Stimulated activated naive CD4-positive, alpha-beta T cell (primary cell): ENCODE data around the gene PDK4.

Experiments used
- DNase-seq, 6 experiments: peaks; one replicate each; lab custom pipeline; 2025; lab: John Stamatoyannopoulos, UW

The PDK4 gene

GRCh38 chr7:95596198-95597063, at the start of gene PDK4:
PDK4 (minus strand) TSS chr7:95596516; CDS start chr7:95596293, 223 bp downstream.
- DNase-seq = no peak

- DNase-seq = no peak
These were observed 45.9 kb upstream of the PDK4 start for GRCh38 chr7:95642173-95642572.

- DNase-seq = no peak
These were observed 40.0 kb upstream of the PDK4 start for GRCh38 chr7:95636140-95636940.

GRCh38 chr7:95632609-95633008, 36.3 kb upstream of the PDK4 start:
- no peak for DNase-seq

GRCh38 chr7:95631527-95631926, 35.2 kb upstream of the PDK4 start:
- no peak for DNase-seq

- DNase-seq = no peak
These were observed 34.6 kb upstream of the PDK4 start for GRCh38 chr7:95630702-95631458.

- DNase-seq = no peak
These were observed 32.6 kb upstream of the PDK4 start for GRCh38 chr7:95628831-95629439.

- no peak for DNase-seq
These were observed 27.5 kb upstream of the PDK4 start for GRCh38 chr7:95623788-95624187.

- no peak for DNase-seq
These were observed 26.5 kb upstream of the PDK4 start for GRCh38 chr7:95622859-95623258.

GRCh38 chr7:95622001-95622549, 25.8 kb upstream of the PDK4 start:
- DNase-seq = no peak

- DNase-seq = no peak
These were observed 25.1 kb upstream of the PDK4 start for GRCh38 chr7:95621404-95621803.

- DNase-seq = no peak
These were observed 24.3 kb upstream of the PDK4 start for GRCh38 chr7:95620631-95621030.

- no peak for DNase-seq
These were observed 23.6 kb upstream of the PDK4 start for GRCh38 chr7:95619921-95620320.

- no peak for DNase-seq
These were observed 23.2 kb upstream of the PDK4 start for GRCh38 chr7:95619517-95619916.

- DNase-seq = no peak
These were observed 18.2 kb upstream of the PDK4 start for GRCh38 chr7:95614442-95614940.

- no peak for DNase-seq
These were observed 14.9 kb upstream of the PDK4 start for GRCh38 chr7:95611224-95611623.

- no peak for DNase-seq
These were observed 13.1 kb upstream of the PDK4 start for GRCh38 chr7:95609277-95609971.

- no peak for DNase-seq
These were observed 12.2 kb upstream of the PDK4 start for GRCh38 chr7:95608359-95609173.

GRCh38 chr7:95607561-95607960, 11.2 kb upstream of the PDK4 start:
- DNase-seq = no peak

- no peak for DNase-seq
These were observed 9.0 kb upstream of the PDK4 start for GRCh38 chr7:95605275-95605674.
